H1 (cell line): ENCODE measurements around the gene STEAP1. TPM values are rescaled to one million over a fixed set of nuclear protein-coding genes. Genes with fewer than 3 reads are reported as not detected.

Source experiments
- CTCF ChIA-PET: fragments of 300-600 bp; sonication (Branson Sonifier 250); formaldehyde crosslinking; loops from one replicate; lab custom pipeline; 2021; ENCODE audit not compliant: partially characterized antibody; lab: Charles Lee
- POLR2A ChIA-PET: fragments of 300-600 bp; sonication (Branson Sonifier 250); formaldehyde crosslinking; loops from one replicate; lab custom pipeline; 2021; ENCODE audit warnings: inconsistent platforms; ENCODE audit not compliant: partially characterized antibody; lab: Charles Lee
- DNase-seq, 2 experiments: peaks; one replicate each; pipeline versions ENCODE4 v3.0.0 to v3.0.0-alpha.2; 2010 to 2022; ENCODE audit warnings: low spot score in 2 of 2, low read depth in 1 of 2, mixed read lengths in 1 of 2
- FAIRE-seq: peaks from 2 replicates; lab custom pipeline; 2011; peaks lifted over from hg19 to GRCh38; lab: Jason Lieb, UNC
- H2AFZ ChIP-seq: 2 replicates; pipeline ENCODE4 v1.8.1; 2012; ENCODE audit warnings: low read length, inconsistent platforms
- H2AK5ac ChIP-seq: 2 replicates; pipeline ENCODE4 v1.6.1; 2013; ENCODE audit warnings: low read depth, low read length
- H2BK120ac ChIP-seq: replicated peaks from 2 replicates; pipeline ENCODE3; 2013; ENCODE audit warnings: low read depth, low read length, inconsistent platforms
- H2BK12ac ChIP-seq: 2 replicates; pipeline ENCODE4 v1.6.1; 2013; ENCODE audit warnings: low read depth, low read length
- H2BK15ac ChIP-seq: 2 replicates; pipeline ENCODE4 v1.6.1; 2013; ENCODE audit warnings: low read length
- H2BK20ac ChIP-seq: 2 replicates; pipeline ENCODE4 v1.6.1; 2013; ENCODE audit warnings: low read length
- H2BK5ac ChIP-seq: 2 replicates; pipeline ENCODE4 v1.6.1; 2013; ENCODE audit warnings: low read depth, low read length
- H3K14ac ChIP-seq: 2 replicates; pipeline ENCODE4 v1.6.1; 2013; ENCODE audit warnings: inconsistent platforms; ENCODE audit not compliant: insufficient read length
- H3K18ac ChIP-seq: 2 replicates; pipeline ENCODE4 v1.6.1; 2013; ENCODE audit warnings: low read length; ENCODE audit errors: extremely low read depth
- H3K23ac ChIP-seq: 2 replicates; pipeline ENCODE4 v1.6.1; 2013; ENCODE audit warnings: inconsistent platforms; ENCODE audit not compliant: insufficient read length
- H3K23me2 ChIP-seq: 2 replicates; pipeline ENCODE4 v1.6.1; 2013; ENCODE audit warnings: low read depth, low read length
- H3K27ac ChIP-seq: 2 replicates; pipeline ENCODE4 v1.6.1; 2011; ENCODE audit warnings: low read depth, low read length, inconsistent platforms
- H3K27me3 ChIP-seq, 4 experiments: replicated peaks in 1 of 4; 1 replicate in 1 of 4; 2 replicates in 3 of 4; pipeline versions ENCODE4 v1.6.1 to v1.8.1; 2011 to 2013; ENCODE audit warnings: low read length in 3 of 4, mild to moderate bottlenecking in 3 of 4, inconsistent platforms in 2 of 4, mixed read lengths in 2 of 4, moderate library complexity in 1 of 4; ENCODE audit not compliant: control insufficient read depth in 3 of 4, insufficient read depth in 3 of 4; ENCODE audit errors: extremely low read depth in 1 of 4
- H3K36me3 ChIP-seq, 4 experiments: 2 replicates each; pipeline versions ENCODE4 v1.6.1 to v1.8.1; 2011 to 2013; ENCODE audit warnings: mild to moderate bottlenecking in 4 of 4, low read length in 3 of 4, moderate library complexity in 2 of 4, control low read depth in 1 of 4, inconsistent platforms in 1 of 4; ENCODE audit not compliant: insufficient read depth in 4 of 4, control insufficient read depth in 2 of 4
- H3K4ac ChIP-seq: replicated peaks from 2 replicates; pipeline ENCODE3; 2013; ENCODE audit warnings: low read length, low read depth, mixed read lengths, inconsistent platforms; ENCODE audit not compliant: insufficient read length
- H3K4me1 ChIP-seq, 4 experiments: replicated peaks in 1 of 4; 1 replicate in 1 of 4; 2 replicates in 3 of 4; pipeline versions ENCODE4 v1.6.1 to v1.8.1; 2011 to 2013; ENCODE audit warnings: low read length in 3 of 4, inconsistent platforms in 2 of 4, mixed read lengths in 1 of 4; ENCODE audit not compliant: insufficient read depth in 4 of 4, control insufficient read depth in 3 of 4
- H3K4me2 ChIP-seq, 2 experiments: 2 replicates each; pipeline versions ENCODE4 v1.6.1 to v1.8.1; 2011 to 2013; ENCODE audit warnings: low read depth in 2 of 2, low read length in 2 of 2, control low read depth in 1 of 2, inconsistent platforms in 1 of 2, mild to moderate bottlenecking in 1 of 2; ENCODE audit not compliant: insufficient read depth in 1 of 2
- H3K4me3 ChIP-seq, 4 experiments: fragments of 200-600, 300-600 bp in 1 of 4; sonication (generic), shearing (Covaris generic), sonication (Bioruptor Twin) in 1 of 4; 2 replicates each; pipeline versions ENCODE4 v1.5.1 to v1.8.1; 2011 to 2016; ENCODE audit warnings: low read length in 4 of 4, low read depth in 3 of 4, control low read depth in 2 of 4, inconsistent platforms in 2 of 4, mild to moderate bottlenecking in 2 of 4, mixed read lengths in 1 of 4, moderate library complexity in 1 of 4; ENCODE audit not compliant: insufficient read depth in 2 of 4; ENCODE audit errors: extremely low read depth in 1 of 4
- H3K56ac ChIP-seq: replicated peaks from 2 replicates; pipeline ENCODE3; 2013; ENCODE audit warnings: low read depth, mild to moderate bottlenecking, mixed read lengths, low read length, inconsistent platforms; ENCODE audit not compliant: insufficient read length
- H3K79me1 ChIP-seq: 2 replicates; pipeline ENCODE4 v1.6.1; 2013; ENCODE audit warnings: low read depth, low read length, control low read depth
- H3K79me2 ChIP-seq, 2 experiments: 2 replicates each; pipeline versions ENCODE4 v1.6.1 to v1.8.1; 2012 to 2013; ENCODE audit warnings: low read length in 2 of 2, mild to moderate bottlenecking in 2 of 2, inconsistent platforms in 1 of 2; ENCODE audit not compliant: insufficient read depth in 2 of 2, control insufficient read depth in 1 of 2
- H3K9ac ChIP-seq, 4 experiments: replicated peaks in 1 of 4; 1 replicate in 1 of 4; 2 replicates in 3 of 4; pipeline versions ENCODE4 v1.6.1 to v1.8.1; 2011 to 2013; ENCODE audit warnings: low read depth in 3 of 4, low read length in 3 of 4, control low read depth in 2 of 4, mild to moderate bottlenecking in 2 of 4, moderate library complexity in 2 of 4, inconsistent platforms in 1 of 4; ENCODE audit errors: extremely low read depth in 1 of 4
- H3K9me3 ChIP-seq, 2 experiments: 2 replicates each; pipeline versions ENCODE4 v1.6.1 to v1.8.1; 2012 to 2013; ENCODE audit warnings: mild to moderate bottlenecking in 2 of 2, moderate library complexity in 2 of 2, control low read depth in 1 of 2, inconsistent platforms in 1 of 2, low read depth in 1 of 2, low read length in 1 of 2, mixed read lengths in 1 of 2; ENCODE audit not compliant: insufficient read depth in 2 of 2
- H4K20me1 ChIP-seq, 2 experiments: replicated peaks in 1 of 2; 2 replicates each; pipeline versions ENCODE3 to v1.8.1; 2011 to 2013; ENCODE audit warnings: inconsistent platforms in 2 of 2, low read length in 2 of 2, mild to moderate bottlenecking in 1 of 2; ENCODE audit not compliant: insufficient read depth in 2 of 2, control insufficient read depth in 1 of 2
- H4K5ac ChIP-seq: 2 replicates; pipeline ENCODE4 v1.6.1; 2013; ENCODE audit warnings: low read length, low read depth, mixed read lengths, inconsistent platforms; ENCODE audit not compliant: insufficient read length
- H4K8ac ChIP-seq: 2 replicates; pipeline ENCODE4 v1.8.0; 2013; ENCODE audit warnings: mild to moderate bottlenecking, moderate library complexity, low read length, inconsistent platforms; ENCODE audit not compliant: insufficient read depth; ENCODE audit errors: extremely low read depth
- H4K91ac ChIP-seq: replicated peaks from 2 replicates; pipeline ENCODE3; 2013; ENCODE audit warnings: low read length, mixed read lengths, inconsistent platforms; ENCODE audit not compliant: insufficient read length
- ATF2 ChIP-seq: IDR thresholded peaks from 2 replicates; pipeline ENCODE4 v1.6.1; 2012; ENCODE audit warnings: low read length, inconsistent platforms
- ATF3 ChIP-seq: IDR thresholded peaks from 2 replicates; pipeline ENCODE4 v1.6.1; 2011; ENCODE audit warnings: low read depth, mild to moderate bottlenecking, low read length; ENCODE audit not compliant: insufficient read depth
- CEBPB ChIP-seq: IDR thresholded peaks from 2 replicates; pipeline ENCODE4 v1.6.1; 2012; ENCODE audit warnings: low read depth, low read length
- CTBP2 ChIP-seq: IDR thresholded peaks from 2 replicates; pipeline ENCODE4 v1.7.0; 2011; ENCODE audit warnings: borderline replicate concordance, mild to moderate bottlenecking, moderate library complexity, mixed read lengths, low read length; ENCODE audit not compliant: insufficient read depth, insufficient read length
- CTCF ChIP-seq, 3 experiments: IDR thresholded peaks; 1 replicate in 2 of 3; 2 replicates in 1 of 3; pipeline versions ENCODE4 v1.5.1 to v1.6.1; 2011; ENCODE audit warnings: low read length in 3 of 3, mild to moderate bottlenecking in 3 of 3, inconsistent platforms in 2 of 3, low read depth in 1 of 3, moderate library complexity in 1 of 3; ENCODE audit not compliant: insufficient read depth in 1 of 3; ENCODE audit errors: control extremely low read depth in 1 of 3
- KDM5A ChIP-seq: fragments of 200-600 bp; IDR thresholded peaks from 2 replicates; pipeline ENCODE4 v1.7.1; 2012; ENCODE audit warnings: mild to moderate bottlenecking, low read length, inconsistent platforms, mixed read lengths
- POLR2A ChIP-seq, 2 experiments: IDR thresholded peaks; 1 replicate in 1 of 2; 2 replicates in 1 of 2; pipeline ENCODE4 v1.6.1; 2011; ENCODE audit warnings: low read depth in 2 of 2, low read length in 2 of 2, mild to moderate bottlenecking in 2 of 2; ENCODE audit errors: control extremely low read depth in 1 of 2
- POLR2AphosphoS5 ChIP-seq: IDR thresholded peaks from 2 replicates; pipeline ENCODE4 v1.6.1; 2011; ENCODE audit warnings: low read depth, low read length
- SP1 ChIP-seq: IDR thresholded peaks from 2 replicates; pipeline ENCODE4 v1.6.1; 2011; ENCODE audit warnings: low read depth, low read length
- TBP ChIP-seq: IDR thresholded peaks from 2 replicates; pipeline ENCODE4 v1.6.1; 2011; ENCODE audit warnings: low read depth, low read length, improper control_type of control experiment
- WGBS, 2 experiments: shearing (Covaris generic) in 1 of 2; methylation state at CpG; one replicate each; pipeline versions ENCODE4 v1.1.6 to v1.1.7; 2013 to 2015; ENCODE audit warnings: low lambda C conversion rate in 2 of 2, mixed read lengths in 2 of 2, inconsistent platforms in 1 of 2, low coverage in 1 of 2, missing lambda C conversion rate in 1 of 2; ENCODE audit not compliant: insufficient replicate concordance in 2 of 2, insufficient coverage in 1 of 2, insufficient read length in 1 of 2; ENCODE audit errors: extremely low coverage in 1 of 2, missing lambda C conversion rate in 1 of 2; 5-methylcytosine and 5-hydroxymethylcytosine counted together
- polyA plus RNA-seq, 7 experiments: library from polyadenylated mRNA; depleted of rRNA in 3 of 7; stranded (reverse) in 5 of 7; unstranded in 2 of 7; fragments of >200 nt in 5 of 7; fragments of 200-250 nt in 2 of 7; gene quantifications; 1 replicate in 5 of 7; 2 replicates in 1 of 7; 4 replicates in 1 of 7; pipeline versions ENCODE4 v1.2.1 to v1.2.3, GENCODE V29; 2011 to 2013; ENCODE audit warnings: missing spikeins in 2 of 7, mixed read lengths in 2 of 7
- total RNA-seq: library from RNA; stranded (reverse); fragmentation: NEBNext Ultra II Directional; extraction: Animal tissue kit (Norgen Biotek cat#: 25700); gene quantifications from 2 replicates; pipeline ENCODE4 v1.2.1, GENCODE V29; 2021

The STEAP1 gene
- total and polyA plus RNA-seq, 2 of the 8 experiments (the other 6 are each of a cell fraction or from before 2014, with no cell fraction given) = 9.2 to 9.5 TPM

- Histone ChIP-seq H3K18ac (no peak overlapping the region), H3K14ac (no peak overlapping the region), H4K20me1 (no peaks in the 10 kb centered on the region), H2BK5ac (no peak overlapping the region), H3K23me2 (no peaks in the 10 kb centered on the region), H3K4me2 (no peak overlapping the region), H3K4me3 (no peak overlapping the region), H3K23ac (no peak overlapping the region), H3K9ac (no peak overlapping the region), H4K5ac (no peak overlapping the region), H3K4ac (no peak overlapping the region), H4K8ac (no peak overlapping the region), H3K9me3 (peaks cover 9 to 11% of the 10 kb centered on the region in 2 experiments; a peak in 3 of 4 replicates), H3K79me2 (no peaks in the 10 kb centered on the region), H3K27me3 (no peaks in the 10 kb centered on the region), H2AK5ac (no peak overlapping the region), H3K79me1 (no peaks in the 10 kb centered on the region), H3K36me3 (no peaks in the 10 kb centered on the region), H2BK12ac (no peak overlapping the region), H2BK15ac (no peak overlapping the region), H3K56ac (no peak overlapping the region), H2BK120ac (no peak overlapping the region), H2AFZ (no peak overlapping the region), H3K27ac (no peak overlapping the region), H2BK20ac (no peak overlapping the region), H3K4me1 (peaks cover 0 to 3% (median 0%) of the 10 kb centered on the region in 4 experiments; a peak in 2 of 7 replicates), H4K91ac (no peak overlapping the region)
- DNase-seq = no peak
- 96% methylated on average over 2 of the region's 2 CpGs; no CpG with 5 or more reads in 1 of the 2 experiments for WGBS, 2 experiments
- FAIRE-seq = no peak
- POLR2A ChIA-PET = interaction anchor here (1.4 kb wide), 1 partner anchor 10 kb away, joined by 3 read pairs; no protein-coding TSS in a partner anchor
- CTCF ChIA-PET = interaction anchor here (1.1 to 1.3 kb wide), 4 partner anchors 10 to 250 kb away, joined by 3 to 4 read pairs (median 4); no protein-coding TSS in a partner anchor
- TF ChIP-seq ATF3 (no peak), CTCF (IDR thresholded peaks at IDR 0.05; ENCODE audit: control extremely low read depth in 1 of 3, insufficient read depth in 1 of 3, low read depth in 1 of 3, low read length in 3 of 3) (no peak), TBP (no peak), POLR2AphosphoS5 (no peak), KDM5A (no peak), SP1 (no peak), ATF2 (no peak), POLR2A (IDR thresholded peaks at IDR 0.05; ENCODE audit: control extremely low read depth in 1 of 2, low read depth in 2 of 2, low read length in 2 of 2) (no peak), CEBPB (no peak), CTBP2 (no peak)
Measured at GRCh38 chr7:90178166-90178565, 23.9 kb downstream of the STEAP1 start.
